Smooth muscle cell (in vitro differentiated cells): ENCODE data around the gene WASHC4. TPM values are rescaled to one million over a fixed set of nuclear protein-coding genes. Genes with fewer than 3 reads are reported as not detected.

Experiments
- DNase-seq: peaks from one replicate; lab custom pipeline; 2025; ENCODE audit not compliant: unreplicated experiment; lab: John Stamatoyannopoulos, UW
- H2AFZ ChIP-seq: fragments of 200-600 bp; sonication (generic); 2 replicates; pipeline ENCODE4 v1.6.0; 2016; ENCODE audit warnings: antibody characterized with exemption, low read depth, mild to moderate bottlenecking
- H3F3A ChIP-seq: fragments of 200-600 bp; sonication (generic); 2 replicates; pipeline ENCODE4 v1.6.0; 2017; ENCODE audit warnings: antibody characterized with exemption, low read depth
- H3K27ac ChIP-seq: fragments of 200-600 bp; sonication (generic); 2 replicates; pipeline ENCODE4 v1.5.1; 2016; ENCODE audit warnings: low read depth, mild to moderate bottlenecking
- H3K27me3 ChIP-seq: fragments of 200-600 bp; sonication (generic); 2 replicates; pipeline ENCODE4 v1.6.1; 2016; ENCODE audit warnings: low read depth, mild to moderate bottlenecking
- H3K36me3 ChIP-seq: fragments of 200-600 bp; sonication (generic); 2 replicates; pipeline ENCODE4 v1.5.1; 2016; ENCODE audit warnings: low read depth
- H3K4me1 ChIP-seq: fragments of 200-600 bp; sonication (generic); 2 replicates; pipeline ENCODE4 v1.5.1; 2016; ENCODE audit warnings: low read depth
- H3K4me2 ChIP-seq: fragments of 200-600 bp; sonication (generic); 2 replicates; pipeline ENCODE4 v1.6.0; 2016; ENCODE audit warnings: mild to moderate bottlenecking
- H3K4me3 ChIP-seq: fragments of 200-600 bp; sonication (generic); 2 replicates; pipeline ENCODE4 v1.5.1; 2016; ENCODE audit warnings: mild to moderate bottlenecking
- H3K79me2 ChIP-seq: fragments of 200-600 bp; sonication (generic); 2 replicates; pipeline ENCODE4 v1.6.0; 2016; ENCODE audit warnings: low read depth, mild to moderate bottlenecking
- H3K9ac ChIP-seq: fragments of 200-600 bp; sonication (generic); 2 replicates; pipeline ENCODE4 v1.6.0; 2016; ENCODE audit warnings: low read depth
- H3K9me3 ChIP-seq: fragments of 200-600 bp; sonication (generic); replicated peaks from 2 replicates; pipeline ENCODE4 v1.5.1; 2016; ENCODE audit warnings: low read depth
- H4K20me1 ChIP-seq: fragments of 200-600 bp; sonication (generic); 2 replicates; pipeline ENCODE4 v1.6.0; 2016; ENCODE audit warnings: low read depth
- CTCF ChIP-seq: fragments of 200-600 bp; sonication (generic); IDR thresholded peaks from 2 replicates; pipeline ENCODE4 v1.5.1; 2017; ENCODE audit warnings: borderline replicate concordance, mild to moderate bottlenecking, antibody characterized with exemption; ENCODE audit not compliant: insufficient read depth, poor library complexity, severe bottlenecking
- WGBS: methylation state at CpG from one replicate; pipeline ENCODE4 v1.1.7; 2016; ENCODE audit warnings: low lambda C conversion rate; 5-methylcytosine and 5-hydroxymethylcytosine counted together
- polyA plus RNA-seq: library from polyadenylated mRNA; unstranded; fragments of >200 nt; fragmentation: Nextera tagmentation; extraction: Ambion mirVana; gene quantifications from 2 replicates; pipeline ENCODE4 v1.2.1, GENCODE V29; 2016
- total RNA-seq: library from RNA; depleted of rRNA; stranded (reverse); fragments of >200 nt; gene quantifications from 2 replicates; pipeline ENCODE4 v1.2.3, GENCODE V29; 2014

The WASHC4 gene
- total and polyA plus RNA-seq, 2 experiments from 2014 or later = 26.9 to 76.1 TPM

GRCh38 chr12:105202202-105202601 is 94.7 kb downstream of the WASHC4 start:
- 94% methylated on average over 6 of the region's 6 CpGs for WGBS
- H3K4me2 ChIP-seq = no peak overlapping the region
- DNase-seq = no peak
- H3K9me3 ChIP-seq = no peaks in the 10 kb centered on the region
- no peak overlapping the region for H3K27ac ChIP-seq
- H3K36me3 ChIP-seq = no peaks in the 10 kb centered on the region
- no peak overlapping the region for H3K4me3 ChIP-seq
- H2AFZ ChIP-seq = no peak overlapping the region
- H3K9ac ChIP-seq = no peak overlapping the region
- no peaks in the 10 kb centered on the region for H3K27me3 ChIP-seq
- H3K4me1 ChIP-seq = no peaks in the 10 kb centered on the region
- H4K20me1 ChIP-seq = no peaks in the 10 kb centered on the region
- TF ChIP-seq CTCF = no peak
- no peaks in the 10 kb centered on the region for H3F3A ChIP-seq
- H3K79me2 ChIP-seq = no peaks in the 10 kb centered on the region

GRCh38 chr12:105204127-105204526 is 96.6 kb downstream of the WASHC4 start:
- no peaks in the 10 kb centered on the region for H3F3A ChIP-seq
- no peak overlapping the region for H3K4me3 ChIP-seq
- H3K27ac ChIP-seq = peak overlapping the region; percentile 79
- no peaks in the 10 kb centered on the region for H3K27me3 ChIP-seq
- no peak for TF ChIP-seq CTCF
- H3K79me2 ChIP-seq = no peaks in the 10 kb centered on the region
- no peak for DNase-seq
- WGBS = 96% methylated on average over 8 of the region's 8 CpGs
- H3K4me1 ChIP-seq = no peaks in the 10 kb centered on the region
- H3K4me2 ChIP-seq = no peak overlapping the region
- H2AFZ ChIP-seq = no peak overlapping the region
- H3K9ac ChIP-seq = no peak overlapping the region
- no peaks in the 10 kb centered on the region for H4K20me1 ChIP-seq
- no peaks in the 10 kb centered on the region for H3K36me3 ChIP-seq
- no peaks in the 10 kb centered on the region for H3K9me3 ChIP-seq

GRCh38 chr12:105204916-105205315 is 97.4 kb downstream of the WASHC4 start:
- Histone ChIP-seq H3F3A (no peaks in the 10 kb centered on the region), H2AFZ (no peak overlapping the region), H3K36me3 (no peaks in the 10 kb centered on the region), H3K4me1 (no peaks in the 10 kb centered on the region), H3K4me2 (no peak overlapping the region), H3K9ac (peak overlapping the region; percentile 32), H3K79me2 (no peaks in the 10 kb centered on the region), H3K27me3 (no peaks in the 10 kb centered on the region), H3K27ac (peak overlapping the region; percentile 79), H3K9me3 (no peaks in the 10 kb centered on the region), H3K4me3 (no peak overlapping the region), H4K20me1 (no peaks in the 10 kb centered on the region)
- 60% methylated on average over 6 of the region's 6 CpGs for WGBS
- no peak for TF ChIP-seq CTCF
- no peak for DNase-seq

- Histone ChIP-seq H3K36me3 (no peaks in the 10 kb centered on the region), H4K20me1 (no peaks in the 10 kb centered on the region), H3F3A (no peaks in the 10 kb centered on the region), H3K79me2 (no peaks in the 10 kb centered on the region), H3K9me3 (no peaks in the 10 kb centered on the region), H3K4me1 (no peaks in the 10 kb centered on the region), H3K27me3 (no peaks in the 10 kb centered on the region), H3K27ac (peak overlapping the region; percentile 79), H3K4me2 (no peak overlapping the region), H2AFZ (no peak overlapping the region), H3K9ac (peak overlapping the region; percentile 32), H3K4me3 (no peak overlapping the region)
- TF ChIP-seq CTCF = no peak
- WGBS = 92% methylated on average over 10 of the region's 10 CpGs
- DNase-seq = no peak
Observed at GRCh38 chr12:105205322-105206048, 98.0 kb downstream of the WASHC4 start.
